IMR-90 (cell line): Measurements from ENCODE around the gene TCF4. TPM values are rescaled to one million over a fixed set of nuclear protein-coding genes. Genes with fewer than 3 reads are reported as not detected.

Experiments used
- BHLHE40 ChIP-seq: fragments of 150-350 bp; IDR thresholded peaks from 2 replicates; pipeline ENCODE4 v1.6.1; 2016; ENCODE audit warnings: mild to moderate bottlenecking, low read depth, low read length
- CTCF ChIP-seq: conservative IDR thresholded peaks from 2 replicates; pipeline ENCODE4 v1.5.1; 2012; ENCODE audit warnings: mild to moderate bottlenecking, low read depth, low read length, improper control_type of control experiment
- NFE2L2 ChIP-seq: fragments of 150-350 bp; IDR thresholded peaks from 2 replicates; pipeline ENCODE4 v1.6.1; 2016; ENCODE audit warnings: low read depth, mild to moderate bottlenecking, low read length
- POLR2A ChIP-seq: IDR thresholded peaks from 2 replicates; pipeline ENCODE4 v1.6.1; 2012; ENCODE audit warnings: mild to moderate bottlenecking, low read depth, low read length
- SMC3 ChIP-seq: fragments of 150-350 bp; IDR thresholded peaks from 2 replicates; pipeline ENCODE4 v1.6.1; 2016; ENCODE audit warnings: low read depth, mild to moderate bottlenecking, antibody characterized with exemption, low read length, moderate library complexity
- polyA plus RNA-seq, 3 experiments: library from polyadenylated mRNA; depleted of rRNA; stranded (reverse); fragments of >200 nt; gene quantifications; 2 replicates each; pipeline ENCODE4 v1.2.3, GENCODE V29; 2012; ENCODE audit warnings: low replicate concordance in 1 of 3
- total RNA-seq: library from RNA; depleted of rRNA; stranded (reverse); fragments of >200 nt; gene quantifications from 2 replicates; pipeline ENCODE4 v1.2.3, GENCODE V29; 2012

Gene TCF4
- total and polyA plus RNA-seq, 2 of the 4 experiments (the other 2 are of a cell fraction): 30.0 to 87.1 TPM

GRCh38 chr18:55384551-55385275 is 203.3 kb downstream of the TCF4 start (continued):
- TF ChIP-seq CTCF (peak; percentile 68), POLR2A (no peak), NFE2L2 (no peak), BHLHE40 (no peak), SMC3 (peak; percentile 83)
